GM12878 (cell line): Measurements from ENCODE around the gene ASPDH.

Experiments used
- BMI1 ChIP-seq: fragments of 450-650 bp; IDR thresholded peaks from 2 replicates; pipeline ENCODE4 v1.6.1; 2016; ENCODE audit warnings: mild to moderate bottlenecking, moderate library complexity, borderline replicate concordance
- CBX5 ChIP-seq: sonication (generic); IDR thresholded peaks from 2 replicates; pipeline ENCODE4 v1.6.1; 2016; ENCODE audit warnings: low read depth, moderate library complexity, mild to moderate bottlenecking, inconsistent platforms
- CEBPB ChIP-seq, 2 experiments: fragments of 150-350 bp in 1 of 2; IDR thresholded peaks; 2 replicates each; pipeline ENCODE4 v1.6.1; 2012 to 2014; ENCODE audit warnings: low read depth in 2 of 2, low read length in 2 of 2, borderline replicate concordance in 1 of 2, inconsistent platforms in 1 of 2
- ETV6 ChIP-seq, 2 experiments: fragments of 450-650 bp in 1 of 2; IDR thresholded peaks in 1 of 2; conservative IDR thresholded peaks in 1 of 2; 2 replicates each; pipeline ENCODE4 v1.6.1; 2014; ENCODE audit warnings: antibody characterized with exemption in 1 of 2, borderline replicate concordance in 1 of 2, low read depth in 1 of 2, mild to moderate bottlenecking in 1 of 2, moderate library complexity in 1 of 2
- HDAC6 ChIP-seq: fragments of 200-600 bp; sonication (generic); IDR thresholded peaks from one replicate; pipeline ENCODE4 v1.8.0; 2017; ENCODE audit warnings: antibody characterized with exemption; ENCODE audit not compliant: unreplicated experiment
- RCOR1 ChIP-seq: conservative IDR thresholded peaks from 2 replicates; pipeline ENCODE4 v1.6.1; 2012; ENCODE audit warnings: low read depth, low read length, improper control_type of control experiment
- RELA ChIP-seq: fragments of 450-650 bp; IDR thresholded peaks from 2 replicates; pipeline ENCODE4 v1.8.0; 2014; ENCODE audit warnings: borderline replicate concordance; ENCODE audit not compliant: partially characterized antibody
- ZNF274 ChIP-seq: IDR thresholded peaks from one replicate; pipeline ENCODE4 v1.8.0; 2011; ENCODE audit not compliant: insufficient read length, insufficient read depth
- TF ChIP-seq, protein P1 (sequence below): IDR thresholded peaks from 2 replicates; pipeline ENCODE4 v1.6.1; 2012; ENCODE audit warnings: low read depth, low read length, improper control_type of control experiment
- TF ChIP-seq, protein P2 (sequence below): fragments of 450-650 bp; IDR thresholded peaks from 2 replicates; pipeline ENCODE4 v1.6.1; 2016; ENCODE audit warnings: mild to moderate bottlenecking
- TF ChIP-seq, protein P3 (sequence below), 3 experiments: IDR thresholded peaks in 2 of 3; conservative IDR thresholded peaks in 1 of 3; 2 replicates each; pipeline ENCODE4 v1.5.1; 2011; ENCODE audit warnings: low read depth in 3 of 3, low read length in 3 of 3, mild to moderate bottlenecking in 3 of 3, control low read depth in 2 of 3, moderate library complexity in 2 of 3, inconsistent platforms in 1 of 3, mixed read lengths in 1 of 3; ENCODE audit not compliant: control insufficient read depth in 2 of 3, insufficient read depth in 1 of 3; ENCODE audit errors: extremely low read depth in 1 of 3

DNA sequence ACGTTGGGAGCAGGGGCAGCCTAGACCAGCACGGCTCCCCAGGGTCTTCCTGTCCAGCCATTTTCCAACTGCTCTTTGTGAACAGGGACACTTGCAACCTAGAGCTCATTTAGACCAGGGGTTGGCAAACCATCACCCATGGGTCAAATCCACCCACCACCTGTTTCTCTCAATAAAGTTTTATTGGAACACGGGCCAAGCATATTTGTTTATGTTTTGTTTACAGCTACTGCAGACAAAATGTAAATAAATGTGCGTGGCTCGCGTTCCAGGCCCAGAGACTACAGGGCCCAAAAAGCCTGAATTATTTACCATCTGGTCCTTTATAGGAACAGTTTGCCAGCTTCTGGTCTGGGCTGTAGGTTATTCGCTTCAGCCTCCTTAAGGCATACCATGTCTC, 50.7 kb downstream of the ASPDH start:
- TF ChIP-seq CEBPB (IDR thresholded peaks at IDR 0.05; ENCODE audit: borderline replicate concordance in 1 of 2, low read depth in 2 of 2, low read length in 2 of 2) (no peak), ETV6 (conservative IDR thresholded peaks at IDR 0.05 in 1 of 2, IDR thresholded peaks at IDR 0.05 in 1 of 2; ENCODE audit: borderline replicate concordance in 1 of 2, low read depth in 1 of 2) (no peak), HDAC6 (no peak), RELA (no peak), BMI1 (no peak), ZNF274 (no peak), CBX5 (no peak), RCOR1 (no peak)
- TF ChIP-seq, protein P1, sequence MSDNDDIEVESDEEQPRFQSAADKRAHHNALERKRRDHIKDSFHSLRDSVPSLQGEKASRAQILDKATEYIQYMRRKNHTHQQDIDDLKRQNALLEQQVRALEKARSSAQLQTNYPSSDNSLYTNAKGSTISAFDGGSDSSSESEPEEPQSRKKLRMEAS = no peak
- TF ChIP-seq, protein P2, sequence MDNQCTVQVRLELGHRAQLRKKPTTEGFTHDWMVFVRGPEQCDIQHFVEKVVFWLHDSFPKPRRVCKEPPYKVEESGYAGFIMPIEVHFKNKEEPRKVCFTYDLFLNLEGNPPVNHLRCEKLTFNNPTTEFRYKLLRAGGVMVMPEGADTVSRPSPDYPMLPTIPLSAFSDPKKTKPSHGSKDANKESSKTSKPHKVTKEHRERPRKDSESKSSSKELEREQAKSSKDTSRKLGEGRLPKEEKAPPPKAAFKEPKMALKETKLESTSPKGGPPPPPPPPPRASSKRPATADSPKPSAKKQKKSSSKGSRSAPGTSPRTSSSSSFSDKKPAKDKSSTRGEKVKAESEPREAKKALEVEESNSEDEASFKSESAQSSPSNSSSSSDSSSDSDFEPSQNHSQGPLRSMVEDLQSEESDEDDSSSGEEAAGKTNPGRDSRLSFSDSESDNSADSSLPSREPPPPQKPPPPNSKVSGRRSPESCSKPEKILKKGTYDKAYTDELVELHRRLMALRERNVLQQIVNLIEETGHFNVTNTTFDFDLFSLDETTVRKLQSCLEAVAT = no peak
- TF ChIP-seq, protein P3, sequence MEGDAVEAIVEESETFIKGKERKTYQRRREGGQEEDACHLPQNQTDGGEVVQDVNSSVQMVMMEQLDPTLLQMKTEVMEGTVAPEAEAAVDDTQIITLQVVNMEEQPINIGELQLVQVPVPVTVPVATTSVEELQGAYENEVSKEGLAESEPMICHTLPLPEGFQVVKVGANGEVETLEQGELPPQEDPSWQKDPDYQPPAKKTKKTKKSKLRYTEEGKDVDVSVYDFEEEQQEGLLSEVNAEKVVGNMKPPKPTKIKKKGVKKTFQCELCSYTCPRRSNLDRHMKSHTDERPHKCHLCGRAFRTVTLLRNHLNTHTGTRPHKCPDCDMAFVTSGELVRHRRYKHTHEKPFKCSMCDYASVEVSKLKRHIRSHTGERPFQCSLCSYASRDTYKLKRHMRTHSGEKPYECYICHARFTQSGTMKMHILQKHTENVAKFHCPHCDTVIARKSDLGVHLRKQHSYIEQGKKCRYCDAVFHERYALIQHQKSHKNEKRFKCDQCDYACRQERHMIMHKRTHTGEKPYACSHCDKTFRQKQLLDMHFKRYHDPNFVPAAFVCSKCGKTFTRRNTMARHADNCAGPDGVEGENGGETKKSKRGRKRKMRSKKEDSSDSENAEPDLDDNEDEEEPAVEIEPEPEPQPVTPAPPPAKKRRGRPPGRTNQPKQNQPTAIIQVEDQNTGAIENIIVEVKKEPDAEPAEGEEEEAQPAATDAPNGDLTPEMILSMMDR (IDR thresholded peaks at IDR 0.05 in 2 of 3, conservative IDR thresholded peaks at IDR 0.05 in 1 of 3; ENCODE audit: control insufficient read depth in 2 of 3, extremely low read depth in 1 of 3, insufficient read depth in 1 of 3, low read depth in 3 of 3, low read length in 3 of 3) = no peak
